Right atrium auricular region (tissue), 2 donors: ENCODE measurements around the gene FAM47C. TPM values are rescaled to one million over a fixed set of nuclear protein-coding genes. Genes with fewer than 3 reads are reported as not detected.
"Not testable (repeated sequence)": the region's sequence is repeated elsewhere in the genome, so short reads cannot be mapped to it uniquely, and the experiment has no call there.

Experiments used
- DNase-seq: peaks from one replicate; pipeline ENCODE4 v3.0.0-alpha.2; 2019; ENCODE audit warnings: low spot score
- H3K27ac ChIP-seq, 2 donors: fragments of 200-600 bp; sonication (generic); 1 replicate in 1 of 2; 2 replicates in 1 of 2; pipeline ENCODE4 v1.5.1; 2016 to 2019
- H3K27me3 ChIP-seq, 2 donors: fragments of 200-600 bp; sonication (generic); one replicate each; pipeline versions ENCODE4 v1.5.1 to v1.6.0; 2017 to 2019
- H3K36me3 ChIP-seq: fragments of 200-600 bp; sonication (generic); one replicate; pipeline ENCODE4 v1.5.1; 2016
- H3K4me1 ChIP-seq, 2 donors: fragments of 200-600 bp; sonication (generic); one replicate each; pipeline versions ENCODE4 v1.5.1 to v1.6.0; 2017 to 2019
- H3K4me3 ChIP-seq, 2 donors: fragments of 200-600 bp; sonication (generic); 1 replicate in 1 of 2; 2 replicates in 1 of 2; pipeline ENCODE4 v1.5.1; 2017 to 2019; ENCODE audit warnings: mild to moderate bottlenecking in 1 of 2, moderate library complexity in 1 of 2
- H3K9me3 ChIP-seq, 2 donors: fragments of 200-600 bp; sonication (generic); one replicate each; pipeline ENCODE4 v1.5.1; 2019
- CTCF ChIP-seq, 2 donors: fragments of 200-600 bp; sonication (generic); IDR thresholded peaks; one replicate each; pipeline ENCODE4 v1.5.1; 2019; ENCODE audit warnings: antibody characterized with exemption in 2 of 2
- total RNA-seq, 2 donors: library from RNA; depleted of rRNA; stranded (reverse); fragments of >200 nt; gene quantifications; one replicate each; pipeline ENCODE4 v1.1.0, GENCODE V29; 2016

FAM47C gene
- total RNA-seq = not detected

- not testable (repeated sequence) for H3K9me3 ChIP-seq, H3K27me3 ChIP-seq, H3K4me1 ChIP-seq, H3K27ac ChIP-seq, H3K36me3 ChIP-seq, H3K4me3 ChIP-seq, DNase-seq
These were observed at the start of gene FAM47C for GRCh38 chrX:37008182-37008581. Gene FAM47C, plus strand, starts transcription at chrX:37008366. Its CDS starts 45 bp downstream, at chrX:37008411.

- no peak for TF ChIP-seq CTCF (IDR thresholded peaks at IDR 0.05)
- peaks cover 3 to 11% of the 10 kb centered on the region in 2 donors for H3K27me3 ChIP-seq
- H3K9me3 ChIP-seq = no peaks in the 10 kb centered on the region
- H3K4me3 ChIP-seq = no peak overlapping the region
- H3K4me1 ChIP-seq = no peaks in the 10 kb centered on the region
- DNase-seq = no peak
- no peak overlapping the region for H3K27ac ChIP-seq
- no peaks in the 10 kb centered on the region for H3K36me3 ChIP-seq
These were observed 46.6 kb upstream of the FAM47C start for GRCh38 chrX:36961590-36961989.

GRCh38 chrX:36963069-36963808 is 44.9 kb upstream of the FAM47C start:
- no peak for TF ChIP-seq CTCF (IDR thresholded peaks at IDR 0.05)
- DNase-seq = no peak
- H3K27ac ChIP-seq = no peak overlapping the region
- H3K4me1 ChIP-seq = no peaks in the 10 kb centered on the region
- H3K36me3 ChIP-seq = no peaks in the 10 kb centered on the region
- peaks cover 0 to 3% of the 10 kb centered on the region in 2 donors for H3K27me3 ChIP-seq
- H3K9me3 ChIP-seq = peaks cover 0 to 5% of the 10 kb centered on the region in 2 donors
- H3K4me3 ChIP-seq = peak overlapping the region in 1 of 2 donors; percentile 25

- peaks cover 0 to 3% of the 10 kb centered on the region in 2 donors for H3K27me3 ChIP-seq
- peaks cover 0 to 5% of the 10 kb centered on the region in 2 donors for H3K9me3 ChIP-seq
- no peaks in the 10 kb centered on the region for H3K36me3 ChIP-seq
- no peak for TF ChIP-seq CTCF (IDR thresholded peaks at IDR 0.05)
- no peak for DNase-seq
- no peak overlapping the region for H3K27ac ChIP-seq
- peak overlapping the region in 1 of 2 donors; percentile 25 for H3K4me3 ChIP-seq
- no peaks in the 10 kb centered on the region for H3K4me1 ChIP-seq
These were observed 44.3 kb upstream of the FAM47C start for GRCh38 chrX:36963852-36964251.

- TF ChIP-seq CTCF (IDR thresholded peaks at IDR 0.05) = no peak
- Histone ChIP-seq H3K27me3 (no peaks in the 10 kb centered on the region), H3K4me3 (no peak overlapping the region), H3K4me1 (no peaks in the 10 kb centered on the region), H3K36me3 (no peaks in the 10 kb centered on the region), H3K9me3 (no peaks in the 10 kb centered on the region), H3K27ac (no peak overlapping the region)
- no peak for DNase-seq
These were observed 34.6 kb upstream of the FAM47C start for GRCh38 chrX:36973575-36973974.

- no peak overlapping the region for H3K27ac ChIP-seq
- no peak for TF ChIP-seq CTCF (IDR thresholded peaks at IDR 0.05)
- no peaks in the 10 kb centered on the region for H3K4me1 ChIP-seq
These were observed 33.3 kb upstream of the FAM47C start for GRCh38 chrX:36974911-36975310.

More at GRCh38 chrX:36974911-36975310, 33.3 kb upstream of the FAM47C start:
- Histone ChIP-seq H3K27me3 (no peaks in the 10 kb centered on the region), H3K4me3 (no peak overlapping the region), H3K9me3 (no peaks in the 10 kb centered on the region), H3K36me3 (no peaks in the 10 kb centered on the region)
- DNase-seq = no peak
